Mesenchymal stem cell (in vitro differentiated cells and primary cell): ENCODE data around the gene RANBP9.

Experiments used
- DNase-seq: peaks from one replicate; pipeline ENCODE4 v3.0.0-alpha.2; 2013
- H2AFZ ChIP-seq: one replicate; pipeline ENCODE4 v1.6.1; 2013; ENCODE audit warnings: low read depth, mild to moderate bottlenecking, control low read depth, inconsistent platforms, low read length, moderate library complexity
- H2AK5ac ChIP-seq: 2 replicates; pipeline ENCODE4 v1.6.1; 2013; ENCODE audit warnings: low read length, moderate library complexity, mild to moderate bottlenecking, inconsistent platforms; ENCODE audit not compliant: severe bottlenecking
- H2BK120ac ChIP-seq: one replicate; pipeline ENCODE4 v1.6.1; 2013; ENCODE audit warnings: low read depth, mild to moderate bottlenecking, inconsistent platforms, low read length, moderate library complexity
- H2BK12ac ChIP-seq, 2 experiments: one replicate each; pipeline ENCODE4 v1.6.1; 2013; ENCODE audit warnings: inconsistent platforms in 2 of 2, low read length in 2 of 2, mild to moderate bottlenecking in 2 of 2, moderate library complexity in 2 of 2, control low read depth in 1 of 2
- H2BK15ac ChIP-seq: one replicate; pipeline ENCODE4 v1.6.1; 2013; ENCODE audit warnings: mild to moderate bottlenecking, low read depth, inconsistent platforms; ENCODE audit not compliant: poor library complexity, severe bottlenecking
- H2BK5ac ChIP-seq: 2 replicates; pipeline ENCODE4 v1.6.1; 2013; ENCODE audit warnings: low read depth, mild to moderate bottlenecking, low read length, control low read depth, inconsistent platforms; ENCODE audit not compliant: poor library complexity, severe bottlenecking
- H3K14ac ChIP-seq, 2 experiments: one replicate each; pipeline ENCODE4 v1.6.1; 2013; ENCODE audit warnings: inconsistent platforms in 2 of 2, low read length in 2 of 2, control low read depth in 1 of 2, mild to moderate bottlenecking in 1 of 2, moderate library complexity in 1 of 2
- H3K18ac ChIP-seq, 2 experiments: one replicate each; pipeline ENCODE4 v1.6.1; 2013; ENCODE audit warnings: inconsistent platforms in 2 of 2, low read length in 2 of 2, control low read depth in 1 of 2, low read depth in 1 of 2, mild to moderate bottlenecking in 1 of 2
- H3K23ac ChIP-seq, 2 experiments: one replicate each; pipeline ENCODE4 v1.6.1; 2013; ENCODE audit warnings: inconsistent platforms in 2 of 2, low read length in 2 of 2, mild to moderate bottlenecking in 2 of 2, moderate library complexity in 2 of 2, control low read depth in 1 of 2
- H3K27ac ChIP-seq: 2 replicates; pipeline ENCODE4 v1.5.1; 2013; ENCODE audit warnings: mild to moderate bottlenecking, moderate library complexity, low read length, control low read depth, inconsistent platforms; ENCODE audit not compliant: poor library complexity, severe bottlenecking
- H3K27me3 ChIP-seq, 2 experiments: 2 replicates each; pipeline versions ENCODE4 v1.6.1 to v1.7.0; 2013; ENCODE audit warnings: low read length in 2 of 2, mild to moderate bottlenecking in 2 of 2, moderate library complexity in 2 of 2, control low read depth in 1 of 2, inconsistent platforms in 1 of 2; ENCODE audit not compliant: control insufficient read depth in 1 of 2, insufficient read depth in 1 of 2
- H3K36me3 ChIP-seq, 2 experiments: 2 replicates each; pipeline versions ENCODE4 v1.6.1 to v1.7.0; 2013; ENCODE audit warnings: low read length in 2 of 2, control low read depth in 1 of 2, inconsistent platforms in 1 of 2, low read depth in 1 of 2, mild to moderate bottlenecking in 1 of 2; ENCODE audit not compliant: insufficient read depth in 2 of 2, control insufficient read depth in 1 of 2
- H3K4ac ChIP-seq, 2 experiments: one replicate each; pipeline ENCODE4 v1.6.1; 2013; ENCODE audit warnings: inconsistent platforms in 2 of 2, low read length in 2 of 2, mild to moderate bottlenecking in 2 of 2, moderate library complexity in 2 of 2, control low read depth in 1 of 2, low read depth in 1 of 2
- H3K4me1 ChIP-seq: 2 replicates; pipeline ENCODE4 v1.6.1; 2013; ENCODE audit warnings: low read depth, low read length, control low read depth; ENCODE audit not compliant: control insufficient read depth, insufficient read depth
- H3K4me2 ChIP-seq: 2 replicates; pipeline ENCODE4 v1.6.1; 2013; ENCODE audit warnings: low read length, mild to moderate bottlenecking, inconsistent platforms; ENCODE audit not compliant: poor library complexity, severe bottlenecking
- H3K4me3 ChIP-seq, 2 experiments: 2 replicates each; pipeline versions ENCODE4 v1.5.1 to v1.7.0; 2013; ENCODE audit warnings: low read length in 2 of 2, mild to moderate bottlenecking in 2 of 2, control low read depth in 1 of 2, low read depth in 1 of 2; ENCODE audit not compliant: insufficient read depth in 1 of 2
- H3K79me1 ChIP-seq: replicated peaks from 2 replicates; pipeline ENCODE4 v1.6.1; 2013; ENCODE audit warnings: mild to moderate bottlenecking, control low read depth, low read length, inconsistent platforms; ENCODE audit not compliant: poor library complexity, severe bottlenecking
- H3K9ac ChIP-seq: 2 replicates; pipeline ENCODE4 v1.7.0; 2013; ENCODE audit warnings: mild to moderate bottlenecking, low read length, moderate library complexity
- H3K9me3 ChIP-seq: 2 replicates; pipeline ENCODE4 v1.7.0; 2013; ENCODE audit warnings: mild to moderate bottlenecking, low read length; ENCODE audit not compliant: control insufficient read depth
- H4K8ac ChIP-seq: one replicate; pipeline ENCODE4 v1.6.1; 2013; ENCODE audit warnings: inconsistent platforms, mild to moderate bottlenecking, low read length, moderate library complexity
- H4K91ac ChIP-seq: one replicate; pipeline ENCODE4 v1.6.1; 2013; ENCODE audit warnings: mild to moderate bottlenecking, low read length, inconsistent platforms
- WGBS: methylation state at CpG from one replicate; pipeline ENCODE4 v1.1.7; 2013; ENCODE audit warnings: mixed read lengths; 5-methylcytosine and 5-hydroxymethylcytosine counted together

The RANBP9 gene

DNA sequence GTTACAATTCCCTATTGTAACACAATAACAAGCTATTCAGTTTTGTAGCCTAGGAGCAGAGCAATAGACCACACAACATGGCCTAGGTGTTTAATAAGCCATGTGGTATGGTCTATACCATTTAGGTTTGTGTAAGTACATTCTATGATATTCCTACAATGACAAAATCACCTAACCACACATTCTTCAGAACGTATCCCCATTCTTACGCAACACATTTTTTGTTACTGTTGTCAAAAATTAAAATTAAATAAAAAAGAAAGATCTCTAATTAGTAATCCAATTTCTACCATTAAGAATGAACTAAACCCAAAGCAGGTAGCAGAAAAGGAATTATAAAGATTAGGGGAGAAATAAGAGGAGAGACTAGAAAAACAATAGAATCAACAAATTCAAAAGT, 44.0 kb downstream of the RANBP9 start:
- peaks cover 5% of the 10 kb centered on the region for H3K79me1 ChIP-seq
- H2BK5ac ChIP-seq: peak overlapping the region; percentile 44
- H3K14ac ChIP-seq: no peak overlapping the region
- H3K36me3 ChIP-seq: no peaks in the 10 kb centered on the region
- H2BK15ac ChIP-seq: no peak overlapping the region
- no peak overlapping the region for H3K9ac ChIP-seq
- no peaks in the 10 kb centered on the region for H3K4me1 ChIP-seq
- no peak overlapping the region for H2BK120ac ChIP-seq
- H3K18ac ChIP-seq: no peak overlapping the region
- no peak overlapping the region for H2AFZ ChIP-seq
- H3K9me3 ChIP-seq: no peaks in the 10 kb centered on the region
- no peak overlapping the region for H3K4me2 ChIP-seq
- no peak overlapping the region for H3K4ac ChIP-seq
- no CpG with 5 or more reads among the region's 2 CpGs for WGBS
- no peak overlapping the region for H2AK5ac ChIP-seq
- H3K4me3 ChIP-seq: no peak overlapping the region
- no peak overlapping the region for H4K8ac ChIP-seq
- no peak for DNase-seq
- no peak overlapping the region for H3K23ac ChIP-seq
- H3K27me3 ChIP-seq: no peaks in the 10 kb centered on the region
- H3K27ac ChIP-seq: no peak overlapping the region
- no peak overlapping the region for H4K91ac ChIP-seq
- no peak overlapping the region for H2BK12ac ChIP-seq

DNA sequence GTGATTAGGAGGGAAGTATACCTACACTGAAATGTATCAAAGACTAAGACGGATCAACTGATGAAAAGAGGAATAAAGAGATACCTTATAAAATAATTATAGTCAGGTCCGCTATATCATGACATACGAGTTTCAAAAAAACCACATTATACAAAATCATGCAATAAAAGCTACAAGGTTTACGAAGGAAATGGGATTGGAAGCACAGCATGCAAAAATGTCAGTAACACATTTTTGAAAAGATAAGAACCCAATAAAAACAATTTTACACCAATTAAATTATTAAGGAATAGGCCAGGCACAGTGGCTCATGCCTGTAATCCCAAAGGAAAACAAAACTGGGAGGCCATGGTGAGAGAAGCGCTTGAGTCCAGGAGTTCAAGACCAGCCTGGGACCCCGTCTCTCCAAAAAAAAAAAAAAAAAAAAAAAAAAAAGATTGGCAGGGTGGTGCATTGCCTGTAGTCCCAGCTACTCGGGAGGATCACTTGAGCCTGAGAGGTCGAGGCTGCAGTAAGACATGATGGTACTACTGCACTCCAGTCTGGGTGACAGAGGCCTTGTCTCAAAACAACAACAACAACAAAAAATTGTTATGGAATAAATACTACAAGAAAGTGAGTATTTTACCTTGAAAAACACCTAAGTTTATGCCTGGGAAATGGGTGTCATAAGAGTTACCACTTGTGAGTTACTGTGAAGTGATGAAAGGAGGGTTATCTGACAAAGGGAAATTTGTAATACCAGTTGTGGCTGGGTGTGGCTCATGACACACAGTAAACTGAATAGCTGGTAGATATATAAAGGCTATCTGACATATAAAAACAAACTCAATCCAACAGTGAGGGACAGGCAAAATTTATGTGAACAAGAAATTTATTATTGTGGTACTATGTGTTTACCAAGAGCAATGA, 45.2 kb downstream of the RANBP9 start:
- 97% methylated on average over 7 of the region's 8 CpGs for WGBS
- H3K27me3 ChIP-seq: no peaks in the 10 kb centered on the region
- no peak overlapping the region for H3K14ac ChIP-seq
- peaks cover 7% of the 10 kb centered on the region for H3K79me1 ChIP-seq
- H2BK15ac ChIP-seq: no peak overlapping the region
- H3K36me3 ChIP-seq: no peaks in the 10 kb centered on the region
- H3K9ac ChIP-seq: no peak overlapping the region
- no peak overlapping the region for H3K27ac ChIP-seq
- H2BK120ac ChIP-seq: no peak overlapping the region
- no peak overlapping the region for H4K8ac ChIP-seq
- H3K4ac ChIP-seq: no peak overlapping the region
- no peak overlapping the region for H3K18ac ChIP-seq
- H2BK5ac ChIP-seq: no peak overlapping the region
- H2BK12ac ChIP-seq: no peak overlapping the region
- no peak overlapping the region for H2AFZ ChIP-seq
- no peak overlapping the region for H3K4me2 ChIP-seq
- DNase-seq: no peak
- H3K4me3 ChIP-seq: no peak overlapping the region
- H4K91ac ChIP-seq: no peak overlapping the region
- H3K4me1 ChIP-seq: no peaks in the 10 kb centered on the region
- no peak overlapping the region for H3K23ac ChIP-seq
- no peak overlapping the region for H2AK5ac ChIP-seq
- no peaks in the 10 kb centered on the region for H3K9me3 ChIP-seq

DNA sequence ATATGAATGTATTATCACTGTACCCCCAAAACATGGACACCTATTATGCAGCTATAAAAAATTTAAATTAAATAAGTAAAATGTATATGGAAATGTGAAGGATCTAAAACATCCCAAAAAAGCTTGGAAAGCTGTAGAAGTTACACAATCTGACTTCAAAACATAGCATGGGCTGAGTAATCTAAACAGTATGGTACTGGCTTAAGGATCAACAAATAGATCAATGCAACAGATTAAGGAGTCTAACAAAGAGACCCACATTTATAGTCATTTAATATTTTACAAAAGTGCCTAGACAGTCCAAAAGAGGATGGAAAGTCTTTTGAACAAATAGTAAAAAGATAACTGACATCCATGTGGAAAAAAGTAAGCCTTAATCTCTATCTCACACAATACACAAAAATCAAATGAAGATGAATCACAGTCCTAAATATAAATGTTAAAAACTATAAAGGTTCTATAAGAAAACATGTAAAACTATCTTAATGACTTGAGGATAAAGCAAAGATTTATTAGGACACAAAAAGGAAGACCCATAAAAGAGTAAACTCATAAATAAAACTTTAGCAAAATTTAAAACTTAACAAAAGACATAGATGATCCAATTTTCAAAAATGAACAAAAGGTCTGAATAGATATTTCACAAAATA, 46.8 kb downstream of the RANBP9 start:
- H3K27me3 ChIP-seq: no peaks in the 10 kb centered on the region
- H2BK15ac ChIP-seq: no peak overlapping the region
- no peak overlapping the region for H3K4ac ChIP-seq
- no peak overlapping the region for H2BK12ac ChIP-seq
- no peak overlapping the region for H3K14ac ChIP-seq
- no peaks in the 10 kb centered on the region for H3K36me3 ChIP-seq
- no peaks in the 10 kb centered on the region for H3K9me3 ChIP-seq
- H3K18ac ChIP-seq: no peak overlapping the region
- H3K4me1 ChIP-seq: peaks cover 2% of the 10 kb centered on the region
- no peak overlapping the region for H3K4me2 ChIP-seq
- no peak overlapping the region for H3K27ac ChIP-seq
- H2AFZ ChIP-seq: no peak overlapping the region
- H4K91ac ChIP-seq: no peak overlapping the region
- no peak overlapping the region for H3K9ac ChIP-seq
- H2AK5ac ChIP-seq: no peak overlapping the region
- no peak overlapping the region for H4K8ac ChIP-seq
- no peak overlapping the region for H2BK120ac ChIP-seq
- peaks cover 9% of the 10 kb centered on the region for H3K79me1 ChIP-seq
- DNase-seq: peak; percentile 64
- H2BK5ac ChIP-seq: no peak overlapping the region
- H3K4me3 ChIP-seq: no peak overlapping the region
- H3K23ac ChIP-seq: no peak overlapping the region

DNA sequence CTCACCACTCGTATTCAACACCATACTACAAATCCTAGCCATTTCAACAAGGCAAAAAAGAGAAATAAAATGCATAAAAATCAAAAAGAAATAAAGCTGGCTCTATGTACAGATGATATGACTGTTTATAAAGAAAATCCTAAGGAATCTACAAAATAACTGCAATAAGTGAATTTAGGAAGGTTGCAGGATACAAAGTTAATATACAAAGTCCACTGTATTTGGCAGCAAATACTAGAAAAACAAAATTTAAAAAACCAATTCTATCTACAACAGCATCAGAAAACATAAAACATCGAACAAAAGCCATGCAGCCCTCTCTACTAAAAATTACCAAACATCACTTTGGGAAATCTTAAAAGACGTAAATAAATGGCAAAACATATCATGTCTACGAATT, 47.6 kb downstream of the RANBP9 start:
- peaks cover 6% of the 10 kb centered on the region for H3K79me1 ChIP-seq
- H2BK120ac ChIP-seq: no peak overlapping the region
- no peak for DNase-seq
- H2AK5ac ChIP-seq: no peak overlapping the region
- H2AFZ ChIP-seq: no peak overlapping the region
- H3K36me3 ChIP-seq: no peaks in the 10 kb centered on the region
- H3K4me1 ChIP-seq: peaks cover 2% of the 10 kb centered on the region
- H3K9ac ChIP-seq: no peak overlapping the region
- H3K4me2 ChIP-seq: no peak overlapping the region
- no peak overlapping the region for H2BK5ac ChIP-seq
- H3K4me3 ChIP-seq: no peak overlapping the region
- no peaks in the 10 kb centered on the region for H3K27me3 ChIP-seq
- 98% methylated on average over 3 of the region's 4 CpGs for WGBS
- H4K91ac ChIP-seq: no peak overlapping the region
- no peak overlapping the region for H3K23ac ChIP-seq
- no peak overlapping the region for H3K14ac ChIP-seq
- no peak overlapping the region for H3K27ac ChIP-seq
- H2BK15ac ChIP-seq: no peak overlapping the region
- H3K4ac ChIP-seq: no peak overlapping the region
- H3K9me3 ChIP-seq: no peaks in the 10 kb centered on the region
- H4K8ac ChIP-seq: no peak overlapping the region
- H3K18ac ChIP-seq: no peak overlapping the region
- no peak overlapping the region for H2BK12ac ChIP-seq
